Measurements from ENCODE around the gene VPS13D.
"Not testable (repeated sequence)": the region's sequence is repeated elsewhere in the genome, so short reads cannot be mapped to it uniquely, and the experiment has no call there.

The VPS13D gene

GRCh38 chr1:12201352-12202189 is 28.3 kb upstream of the VPS13D start:
- DNase-seq (ENCODE audit: low read depth): no peak

GRCh38 chr1:12202190-12202497 is 27.7 kb upstream of the VPS13D start:
- no peak for DNase-seq (ENCODE audit: low read depth)

- no peak for DNase-seq (ENCODE audit: low read depth)
These were observed 27.3 kb upstream of the VPS13D start for GRCh38 chr1:12202577-12202976.

GRCh38 chr1:12203216-12204007 is 26.4 kb upstream of the VPS13D start:
- no peak for DNase-seq (ENCODE audit: low read depth)

GRCh38 chr1:12204140-12204539 is 25.7 kb upstream of the VPS13D start:
- DNase-seq (ENCODE audit: low read depth): no peak

DNA sequence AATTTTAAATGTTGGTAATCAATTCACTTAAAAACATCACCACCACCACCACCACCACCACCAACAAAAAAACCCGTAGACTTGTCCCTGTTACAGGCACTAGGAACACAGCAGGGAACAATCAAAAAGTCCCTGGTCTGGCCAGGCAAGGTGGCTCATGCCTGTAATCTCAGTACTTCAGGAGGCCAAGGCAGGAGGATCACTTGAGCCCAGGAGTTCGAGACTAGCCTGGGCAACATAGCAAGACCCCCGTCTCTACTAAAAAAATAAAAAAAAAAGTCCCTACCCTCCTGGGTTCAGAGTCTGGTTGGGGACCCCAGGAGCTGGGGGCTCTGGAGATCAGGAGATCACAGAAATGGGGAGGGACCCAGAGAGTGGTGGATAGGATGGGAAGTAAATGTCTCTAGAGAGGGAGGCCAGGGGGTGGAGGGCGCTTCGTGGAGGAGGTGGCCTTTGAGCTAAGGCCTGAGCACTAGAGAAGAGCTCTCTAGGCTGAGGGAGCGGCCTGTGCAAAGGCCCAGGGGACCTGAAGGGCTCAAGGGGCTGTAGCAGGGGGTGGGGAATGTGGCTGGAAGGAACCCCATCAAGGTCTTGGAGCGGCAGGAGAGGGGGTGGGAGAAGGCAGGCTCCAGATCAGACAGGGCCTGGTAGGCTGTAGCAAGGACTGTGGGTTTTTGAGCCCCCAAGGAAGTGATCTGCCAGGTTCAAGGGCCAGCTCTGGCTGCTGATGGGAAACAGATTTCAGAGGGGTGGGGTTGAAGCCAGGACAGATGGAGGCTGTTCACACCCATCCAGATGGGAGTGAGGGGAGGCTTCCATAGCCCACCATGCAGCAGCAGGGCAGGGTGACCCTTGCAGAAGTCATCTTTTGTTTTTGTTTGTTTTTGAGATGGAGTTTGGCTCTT is 24.8 kb upstream of the VPS13D start:
- no peak for DNase-seq (ENCODE audit: low read depth)

GRCh38 chr1:12206238-12206637 is 23.6 kb upstream of the VPS13D start:
- DNase-seq (ENCODE audit: low read depth): no peak

DNA sequence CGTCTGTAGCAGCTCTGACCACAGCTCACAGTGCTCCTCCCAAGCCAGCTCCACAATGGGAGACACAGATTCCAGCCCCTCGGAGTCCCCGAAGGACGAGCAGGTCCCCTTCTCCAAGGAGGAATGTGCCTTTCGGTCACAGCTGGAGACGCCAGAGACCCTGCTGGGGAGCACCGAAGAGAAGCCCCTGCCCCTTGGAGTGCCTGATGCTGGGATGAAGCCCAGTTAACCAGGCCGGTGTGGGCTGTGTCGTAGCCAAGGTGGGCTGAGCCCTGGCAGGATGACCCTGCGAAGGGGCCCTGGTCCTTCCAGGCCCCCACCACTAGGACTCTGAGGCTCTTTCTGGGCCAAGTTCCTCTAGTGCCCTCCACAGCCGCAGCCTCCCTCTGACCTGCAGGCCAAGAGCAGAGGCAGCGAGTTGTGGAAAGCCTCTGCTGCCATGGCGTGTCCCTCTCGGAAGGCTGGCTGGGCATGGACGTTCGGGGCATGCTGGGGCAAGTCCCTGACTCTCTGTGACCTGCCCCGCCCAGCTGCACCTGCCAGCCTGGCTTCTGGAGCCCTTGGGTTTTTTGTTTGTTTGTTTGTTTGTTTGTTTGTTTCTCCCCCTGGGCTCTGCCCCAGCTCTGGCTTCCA is 22.9 kb upstream of the VPS13D start:
- DNase-seq (ENCODE audit: low read depth): no peak

DNA sequence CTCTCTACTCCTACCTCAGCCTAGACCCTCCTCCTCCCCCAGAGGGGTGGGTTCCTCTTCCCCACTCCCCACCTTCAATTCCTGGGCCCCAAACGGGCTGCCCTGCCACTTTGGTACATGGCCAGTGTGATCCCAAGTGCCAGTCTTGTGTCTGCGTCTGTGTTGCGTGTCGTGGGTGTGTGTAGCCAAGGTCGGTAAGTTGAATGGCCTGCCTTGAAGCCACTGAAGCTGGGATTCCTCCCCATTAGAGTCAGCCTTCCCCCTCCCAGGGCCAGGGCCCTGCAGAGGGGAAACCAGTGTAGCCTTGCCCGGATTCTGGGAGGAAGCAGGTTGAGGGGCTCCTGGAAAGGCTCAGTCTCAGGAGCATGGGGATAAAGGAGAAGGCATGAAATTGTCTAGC is 21.6 kb upstream of the VPS13D start:
- DNase-seq (ENCODE audit: low read depth): no peak

GRCh38 chr1:12208764-12209494 is 20.9 kb upstream of the VPS13D start:
- peak; percentile 23 for DNase-seq (ENCODE audit: low read depth)

DNA sequence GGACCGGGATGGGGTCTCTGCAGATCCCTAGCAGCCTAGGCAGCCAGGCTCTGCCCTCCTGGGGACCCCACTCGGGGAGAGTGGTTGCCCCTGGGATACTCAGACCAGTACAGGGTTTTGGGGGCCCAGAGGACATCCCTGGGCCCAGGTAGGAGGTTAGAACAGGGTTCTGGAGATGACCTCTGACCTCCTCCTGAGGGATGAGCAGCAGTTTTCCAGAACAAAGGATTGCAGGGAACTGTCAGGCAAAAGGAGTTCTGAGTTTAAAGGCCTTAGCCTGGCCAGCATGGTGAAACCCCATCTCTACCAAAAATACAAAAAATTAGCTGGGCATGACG is 20.4 kb upstream of the VPS13D start:
- no peak for DNase-seq (ENCODE audit: low read depth)

GRCh38 chr1:12215118-12215961 is 14.5 kb upstream of the VPS13D start:
- no peak for DNase-seq (ENCODE audit: low read depth)

DNA sequence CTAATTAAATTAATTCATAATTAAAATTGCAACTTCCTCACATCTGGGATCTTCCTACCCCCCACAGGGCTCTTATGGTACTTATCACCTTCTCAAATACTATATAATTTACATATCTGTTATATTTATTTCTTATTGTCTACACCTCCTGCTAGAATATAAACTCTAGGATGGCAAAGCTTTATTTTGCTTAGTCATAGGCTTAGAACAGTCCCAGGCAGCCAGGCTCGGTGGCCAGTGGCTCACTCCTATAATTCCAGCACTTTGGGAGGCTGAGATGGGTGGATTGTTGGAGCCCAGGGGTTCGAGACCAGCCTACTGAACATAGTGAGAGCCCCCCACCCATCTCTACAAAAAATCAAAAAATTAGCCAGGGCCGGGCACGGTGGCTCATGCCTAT is 10.0 kb upstream of the VPS13D start:
- DNase-seq (ENCODE audit: low read depth): no peak

DNA sequence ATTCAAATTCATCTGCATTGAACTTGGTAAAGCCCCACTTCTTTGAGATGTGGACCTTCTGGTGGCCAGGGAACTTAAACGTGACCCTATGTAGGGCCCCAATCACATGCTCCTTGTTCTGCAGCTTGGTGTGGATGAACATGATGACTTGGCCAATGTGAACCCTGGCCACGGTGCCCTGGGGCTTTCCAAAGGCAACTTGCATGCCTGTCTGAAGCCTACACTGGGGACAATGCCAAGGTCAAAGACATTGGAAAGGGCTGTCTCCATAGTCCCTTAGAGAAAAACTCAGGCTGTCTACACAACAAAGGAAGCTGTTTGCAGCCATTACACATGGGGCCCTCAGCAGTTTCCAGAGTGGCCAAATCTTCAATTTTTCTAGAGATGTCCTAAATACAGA is 8.9 kb upstream of the VPS13D start:
- no peak for DNase-seq (ENCODE audit: low read depth)

DNA sequence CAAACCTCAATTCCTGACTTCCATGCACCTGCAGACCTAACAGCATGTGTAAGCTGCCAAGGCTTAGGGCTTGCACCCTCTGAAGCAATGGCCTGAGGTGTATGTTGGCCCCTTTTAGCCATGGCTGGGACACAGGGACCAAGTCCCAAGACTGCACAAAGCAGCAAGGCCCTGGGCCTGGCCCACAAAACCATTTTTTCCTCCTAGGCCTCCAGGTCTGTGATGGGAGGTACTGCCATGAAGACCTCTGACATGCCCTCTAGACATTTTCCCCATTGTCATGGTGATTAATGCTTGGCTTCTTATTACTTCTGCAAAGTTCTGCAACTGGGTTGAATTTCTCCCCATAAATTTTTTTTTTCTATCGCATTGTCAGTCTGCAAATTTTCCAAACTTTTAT is 7.1 kb upstream of the VPS13D start:
- DNase-seq (ENCODE audit: low read depth): not testable (repeated sequence)

- DNase-seq (ENCODE audit: low read depth): not testable (repeated sequence)
These were observed 5.7 kb upstream of the VPS13D start for GRCh38 chr1:12224092-12224491.

DNA sequence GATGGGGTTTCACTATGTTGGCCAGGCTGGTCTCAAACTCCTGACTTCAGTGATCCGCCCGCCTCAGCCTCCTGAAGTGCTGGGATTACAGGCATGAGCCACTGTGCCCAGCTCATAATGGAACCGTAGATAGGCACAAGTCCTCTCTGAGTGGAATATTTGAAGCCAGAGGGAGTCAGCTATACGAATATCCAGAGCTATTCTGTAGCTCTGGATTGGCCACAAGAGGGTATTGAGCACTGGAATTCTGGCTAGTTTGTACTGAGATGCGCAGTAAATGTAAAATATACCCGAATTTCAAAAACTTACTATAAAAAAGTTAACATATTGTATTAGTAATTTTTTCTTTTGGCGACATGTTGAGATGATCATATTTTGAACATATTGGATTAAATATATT is 851 bp upstream of the VPS13D start:
- no peak for DNase-seq (ENCODE audit: low read depth)

DNA sequence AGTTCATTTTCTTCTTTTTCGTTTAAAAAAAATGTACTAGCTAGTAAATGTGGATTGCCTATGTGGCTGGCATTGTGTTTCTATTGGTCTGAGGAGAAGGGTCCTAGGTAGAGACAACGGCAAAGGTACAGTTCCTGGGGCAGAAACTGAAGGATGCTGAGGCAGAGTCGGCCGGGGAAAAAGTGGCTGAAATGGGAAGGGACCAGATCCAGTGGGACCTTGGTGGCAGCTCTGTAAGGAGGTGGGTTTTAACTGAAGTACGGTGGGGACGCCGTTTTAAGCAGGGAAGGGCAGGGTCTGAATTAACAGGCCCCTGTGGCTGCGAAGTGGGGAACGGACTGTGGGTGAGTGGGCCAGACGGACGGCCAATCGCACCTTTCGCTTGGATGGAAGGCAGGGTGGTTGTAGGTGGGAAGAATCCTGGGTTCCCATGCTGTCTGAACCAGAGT is 420 bp upstream of the VPS13D start:
- DNase-seq (ENCODE audit: low read depth): no peak

- no peak for DNase-seq (ENCODE audit: low read depth)
These were observed 882 bp downstream of the VPS13D start for GRCh38 chr1:12230549-12231275.

- DNase-seq (ENCODE audit: low read depth): no peak
These were observed 1.4 kb downstream of the VPS13D start for GRCh38 chr1:12231276-12231595.
